ENCODE measurements around the gene XRCC1. TPM values are rescaled to one million over a fixed set of nuclear protein-coding genes. Genes with fewer than 3 reads are reported as not detected.

Gene XRCC1
- total and polyA plus RNA-seq, 10 of the 15 experiments (the other 5 are each of a cell fraction or from before 2014, with no cell fraction given), result 2.0 to 51.1 (median 33.7) TPM

GRCh38 chr19:43612374-43612773 is 37.0 kb upstream of the XRCC1 start:
- Histone ChIP-seq H3K4me3 (no peak overlapping the region), H3K27ac (ENCODE audit: control insufficient read depth, insufficient read depth) (no peak overlapping the region), H3K4me1 (ENCODE audit: control insufficient read depth, insufficient read depth, low read length) (no peaks in the 10 kb centered on the region), H3K9ac (ENCODE audit: control insufficient read depth, insufficient read depth, low read length) (no peak overlapping the region), H3K79me2 (ENCODE audit: control insufficient read depth, insufficient read depth, low read length) (peaks cover 5% of the 10 kb centered on the region), H4K20me1 (ENCODE audit: control insufficient read depth, insufficient read depth) (no peaks in the 10 kb centered on the region), H3K36me3 (ENCODE audit: control insufficient read depth in 2 of 2, insufficient read depth in 2 of 2, low read length in 1 of 2) (peaks cover 3 to 12% of the 10 kb centered on the region in 2 experiments; a peak in 3 of 4 replicates), H3K4me2 (ENCODE audit: control insufficient read depth, insufficient read depth) (no peak overlapping the region), H3K9me3 (replicated peaks; ENCODE audit: control insufficient read depth, insufficient read depth, low read length) (no peaks in the 10 kb centered on the region), H3K27me3 (replicated peaks in 1 of 2; ENCODE audit: control insufficient read depth in 2 of 2, insufficient read depth in 2 of 2, low read length in 1 of 2) (no peaks in the 10 kb centered on the region), H2AFZ (ENCODE audit: control insufficient read depth, low read depth, low read length) (no peak overlapping the region)
- DNase-seq (ENCODE audit: low read depth, low spot score) (no peak), ATAC-seq (no peak), FAIRE-seq (no peak)
- intact Hi-C loops (cut with micrococcal nuclease; ENCODE audit: unreplicated experiment) (no loop called here), in situ Hi-C loops (cut with MboI) (no loop called here)
- POLR2A ChIA-PET, result no interaction called here
- SMC1A ChIA-PET (ENCODE audit: uncharacterized antibody, unreplicated experiment), result no interaction called here
- CTCF ChIA-PET, result no interaction called here
- TF ChIP-seq USF2 (IDR thresholded peaks at IDR 0.05; ENCODE audit: borderline replicate concordance, low read depth, low read length) (no peak), MLLT1 (IDR thresholded peaks at IDR 0.05) (no peak)
- RAD21 ChIA-PET (ENCODE audit: unreplicated experiment), result no interaction called here
- no TSS peak for BruUV-seq (replicated peaks)
- WGBS (ENCODE audit: insufficient coverage, insufficient replicate concordance, low lambda C conversion rate, missing lambda C conversion rate), result 94% methylated on average over 12 of the region's 12 CpGs

DNA sequence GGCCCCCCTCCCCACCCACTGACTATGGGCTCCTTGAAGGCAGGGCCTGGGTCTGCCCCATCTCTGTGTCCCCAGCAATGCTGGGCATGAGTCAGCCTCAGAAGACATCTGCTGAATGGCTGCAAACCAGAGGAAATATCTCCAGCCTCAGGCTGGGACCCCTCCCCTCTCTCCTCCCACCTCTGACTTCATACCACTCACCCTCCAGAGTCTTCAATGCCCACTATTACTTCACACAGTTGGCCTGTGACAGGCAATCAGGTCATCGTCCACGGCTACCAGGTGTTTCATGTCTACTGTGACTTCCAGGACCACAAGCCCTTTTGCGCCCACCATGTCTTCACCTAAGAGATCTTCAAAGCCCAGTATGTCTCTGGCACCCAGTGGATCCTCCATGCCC is 36.5 kb upstream of the XRCC1 start, which contains the start of gene SRRM5:
TSS of gene SRRM5 (plus strand) at position 301 of the 400 bp plus-strand sequence. CDS start at position 335, 34 bp downstream.
- CTCF ChIA-PET, result no interaction called here
- 78% methylated on average over 3 of the region's 3 CpGs for WGBS (ENCODE audit: insufficient coverage, insufficient replicate concordance, low lambda C conversion rate, missing lambda C conversion rate)
- Histone ChIP-seq H3K27ac (ENCODE audit: control insufficient read depth, insufficient read depth) (no peak within 1 kb of the TSS), H3K79me2 (ENCODE audit: control insufficient read depth, insufficient read depth, low read length) (peaks cover 5% of the 10 kb centered on the region), H3K4me1 (ENCODE audit: control insufficient read depth, insufficient read depth, low read length) (no peaks in the 10 kb centered on the region), H3K4me3 (no peak within 1 kb of the TSS), H3K4me2 (ENCODE audit: control insufficient read depth, insufficient read depth) (no peak within 1 kb of the TSS), H2AFZ (ENCODE audit: control insufficient read depth, low read depth, low read length) (no peak within 1 kb of the TSS), H3K36me3 (ENCODE audit: control insufficient read depth in 2 of 2, insufficient read depth in 2 of 2, low read length in 1 of 2) (peaks cover 3 to 14% of the 10 kb centered on the region in 2 experiments; a peak in 3 of 4 replicates), H3K9me3 (replicated peaks; ENCODE audit: control insufficient read depth, insufficient read depth, low read length) (no peaks in the 10 kb centered on the region), H4K20me1 (ENCODE audit: control insufficient read depth, insufficient read depth) (no peaks in the 10 kb centered on the region), H3K9ac (ENCODE audit: control insufficient read depth, insufficient read depth, low read length) (no peak within 1 kb of the TSS), H3K27me3 (replicated peaks in 1 of 2; ENCODE audit: control insufficient read depth in 2 of 2, insufficient read depth in 2 of 2, low read length in 1 of 2) (no peaks in the 10 kb centered on the region)
- in situ Hi-C loops (cut with MboI), result no loop called here
- no peak for FAIRE-seq
- intact Hi-C loops (cut with micrococcal nuclease; ENCODE audit: unreplicated experiment), result no loop called here
- BruUV-seq (replicated peaks), result no TSS peak
- POLR2A ChIA-PET, result no interaction called here
- no peak for ATAC-seq
- SMC1A ChIA-PET (ENCODE audit: uncharacterized antibody, unreplicated experiment), result no interaction called here
- RAD21 ChIA-PET (ENCODE audit: unreplicated experiment), result no interaction called here
- TF ChIP-seq SRF (IDR thresholded peaks at IDR 0.05; ENCODE audit: low read depth in 2 of 2, low read length in 2 of 2), result no peak
- TF ChIP-seq, protein P1, sequence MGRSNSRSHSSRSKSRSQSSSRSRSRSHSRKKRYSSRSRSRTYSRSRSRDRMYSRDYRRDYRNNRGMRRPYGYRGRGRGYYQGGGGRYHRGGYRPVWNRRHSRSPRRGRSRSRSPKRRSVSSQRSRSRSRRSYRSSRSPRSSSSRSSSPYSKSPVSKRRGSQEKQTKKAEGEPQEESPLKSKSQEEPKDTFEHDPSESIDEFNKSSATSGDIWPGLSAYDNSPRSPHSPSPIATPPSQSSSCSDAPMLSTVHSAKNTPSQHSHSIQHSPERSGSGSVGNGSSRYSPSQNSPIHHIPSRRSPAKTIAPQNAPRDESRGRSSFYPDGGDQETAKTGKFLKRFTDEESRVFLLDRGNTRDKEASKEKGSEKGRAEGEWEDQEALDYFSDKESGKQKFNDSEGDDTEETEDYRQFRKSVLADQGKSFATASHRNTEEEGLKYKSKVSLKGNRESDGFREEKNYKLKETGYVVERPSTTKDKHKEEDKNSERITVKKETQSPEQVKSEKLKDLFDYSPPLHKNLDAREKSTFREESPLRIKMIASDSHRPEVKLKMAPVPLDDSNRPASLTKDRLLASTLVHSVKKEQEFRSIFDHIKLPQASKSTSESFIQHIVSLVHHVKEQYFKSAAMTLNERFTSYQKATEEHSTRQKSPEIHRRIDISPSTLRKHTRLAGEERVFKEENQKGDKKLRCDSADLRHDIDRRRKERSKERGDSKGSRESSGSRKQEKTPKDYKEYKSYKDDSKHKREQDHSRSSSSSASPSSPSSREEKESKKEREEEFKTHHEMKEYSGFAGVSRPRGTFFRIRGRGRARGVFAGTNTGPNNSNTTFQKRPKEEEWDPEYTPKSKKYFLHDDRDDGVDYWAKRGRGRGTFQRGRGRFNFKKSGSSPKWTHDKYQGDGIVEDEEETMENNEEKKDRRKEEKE (IDR thresholded peaks at IDR 0.05), result no peak
- TF ChIP-seq CBX5 (IDR thresholded peaks at IDR 0.05; ENCODE audit: low read depth), result no peak
- TF ChIP-seq ATF3 (IDR thresholded peaks at IDR 0.05; ENCODE audit: borderline replicate concordance, extremely low read depth, low read depth, low read length), result no peak
- TF ChIP-seq KDM1A (IDR thresholded peaks at IDR 0.05; ENCODE audit: borderline replicate concordance), result no peak
- no peak for TF ChIP-seq CREM (IDR thresholded peaks at IDR 0.05; ENCODE audit: low read depth)
- no peak for TF ChIP-seq BCL11A (IDR thresholded peaks at IDR 0.05; ENCODE audit: low read depth, low read length)
- no peak for TF ChIP-seq EP300 (IDR thresholded peaks at IDR 0.05; ENCODE audit: borderline replicate concordance in 1 of 2, control insufficient read depth in 1 of 2, low read depth in 2 of 2, low read length in 2 of 2)
- no peak for TF ChIP-seq SIN3A (IDR thresholded peaks at IDR 0.05; ENCODE audit: low read depth, low read length)
- no peak for DNase-seq (ENCODE audit: low read depth, low spot score)

Measured in GM12878 (cell line).